Activated naive CD4-positive, alpha-beta T cell (primary cell): Measurements from ENCODE around the gene ITPR1.
"Not testable (repeated sequence)": the region's sequence is repeated elsewhere in the genome, so short reads cannot be mapped to it uniquely, and the experiment has no call there.

Experiments
- DNase-seq, 4 experiments: peaks; one replicate each; lab custom pipeline; 2025; lab: John Stamatoyannopoulos, UW

The ITPR1 gene

GRCh38 chr3:4596612-4597011 is 103.5 kb downstream of the ITPR1 start:
- DNase-seq, result no peak

- no peak for DNase-seq
These were observed 104.2 kb downstream of the ITPR1 start for GRCh38 chr3:4597208-4597985.

- not testable (repeated sequence) for DNase-seq
These were observed 105.1 kb downstream of the ITPR1 start for GRCh38 chr3:4598232-4598631.

GRCh38 chr3:4599612-4600011 is 106.5 kb downstream of the ITPR1 start:
- DNase-seq, result no peak

- DNase-seq, result no peak
These were observed 107.3 kb downstream of the ITPR1 start for GRCh38 chr3:4600493-4600892.

GRCh38 chr3:4601892-4602291 is 108.7 kb downstream of the ITPR1 start:
- DNase-seq, result no peak

GRCh38 chr3:4604693-4605092 is 111.5 kb downstream of the ITPR1 start:
- no peak for DNase-seq

- DNase-seq, result no peak
These were observed 113.8 kb downstream of the ITPR1 start for GRCh38 chr3:4606911-4607310.

GRCh38 chr3:4613366-4613765 is 120.2 kb downstream of the ITPR1 start:
- DNase-seq, result no peak

GRCh38 chr3:4614070-4614469 is 120.9 kb downstream of the ITPR1 start:
- DNase-seq, result no peak

- DNase-seq, result no peak
These were observed 121.8 kb downstream of the ITPR1 start for GRCh38 chr3:4614927-4615326.

- DNase-seq, result no peak
These were observed 122.6 kb downstream of the ITPR1 start for GRCh38 chr3:4615750-4616149.

GRCh38 chr3:4623421-4623999 is 130.4 kb downstream of the ITPR1 start:
- no peak for DNase-seq

GRCh38 chr3:4627651-4628375 is 134.7 kb downstream of the ITPR1 start:
- DNase-seq, result no peak

GRCh38 chr3:4629095-4630007 is 136.2 kb downstream of the ITPR1 start:
- DNase-seq, result no peak

GRCh38 chr3:4633078-4634004 is 140.2 kb downstream of the ITPR1 start:
- no peak for DNase-seq

- DNase-seq, result no peak
These were observed 141.7 kb downstream of the ITPR1 start for GRCh38 chr3:4634894-4635293.

- DNase-seq, result no peak
These were observed 144.1 kb downstream of the ITPR1 start for GRCh38 chr3:4637265-4637664.

GRCh38 chr3:4641863-4642563 is 148.9 kb downstream of the ITPR1 start:
- no peak for DNase-seq

GRCh38 chr3:4642611-4643010 is 149.5 kb downstream of the ITPR1 start:
- DNase-seq, result no peak
